ENCODE results near the gene ECT2L. TPM values are rescaled to one million over a fixed set of nuclear protein-coding genes. Genes with fewer than 3 reads are reported as not detected.

Gene ECT2L, protein sequence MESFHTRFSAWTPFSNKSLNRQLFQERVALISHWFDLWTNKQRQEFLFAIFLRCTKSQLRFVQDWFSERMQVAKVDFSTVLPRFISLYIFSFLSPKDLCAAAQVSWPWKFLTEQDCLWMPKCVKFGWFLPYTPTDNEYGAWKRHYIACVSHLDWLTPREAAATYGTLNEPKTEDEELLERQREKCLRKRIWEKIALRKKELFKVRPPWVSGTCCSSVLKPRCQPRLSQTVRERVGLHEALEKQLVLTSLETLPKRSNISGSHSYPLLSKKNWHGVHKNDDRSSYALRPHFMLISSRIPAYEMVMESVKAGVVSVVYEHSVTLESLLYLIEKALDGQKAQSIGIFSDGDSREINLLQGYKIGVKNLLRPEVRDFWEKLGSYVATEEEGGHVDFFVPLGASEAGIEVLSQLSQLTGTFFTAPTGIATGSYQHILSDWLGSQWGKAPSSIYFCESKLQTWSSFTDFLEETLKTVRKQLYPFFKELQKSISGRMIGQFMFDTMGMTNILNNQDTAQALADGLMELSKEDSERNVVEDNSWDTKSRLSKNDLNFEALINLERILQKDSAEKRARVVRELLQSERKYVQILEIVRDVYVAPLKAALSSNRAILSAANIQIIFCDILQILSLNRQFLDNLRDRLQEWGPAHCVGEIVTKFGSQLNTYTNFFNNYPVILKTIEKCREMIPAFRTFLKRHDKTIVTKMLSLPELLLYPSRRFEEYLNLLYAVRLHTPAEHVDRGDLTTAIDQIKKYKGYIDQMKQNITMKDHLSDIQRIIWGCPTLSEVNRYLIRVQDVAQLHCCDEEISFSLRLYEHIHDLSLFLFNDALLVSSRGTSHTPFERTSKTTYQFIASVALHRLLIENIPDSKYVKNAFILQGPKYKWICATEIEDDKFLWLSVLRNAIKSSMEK
- polyA plus RNA-seq: 0.13 TPM
- long read RNA-seq, donor 1: 0 reads
- long read RNA-seq, donor 2, partial matches to known transcripts: 29 of 29 reads
- long read RNA-seq, donor 2, other reads (novel, unspliced or antisense): 0 of 29 reads
- long read RNA-seq, donor 3: 0 reads
- long read RNA-seq, donor 4: 0 reads
- long read RNA-seq, donor 5: 0 reads
- long read RNA-seq, donor 6: 0 reads
- long read RNA-seq, donor 7, partial matches to known transcripts: 0 of 5 reads
- long read RNA-seq, donor 7, other reads (novel, unspliced or antisense): 5 of 5 reads
- long read RNA-seq, donor 8: 0 reads
- long read RNA-seq, donor 9: 0 reads
- long read RNA-seq, donor 10, partial matches to known transcripts: 12 of 17 reads
- long read RNA-seq, donor 10, other reads (novel, unspliced or antisense): 5 of 17 reads
- long read RNA-seq, donor 11: 0 reads

DNA sequence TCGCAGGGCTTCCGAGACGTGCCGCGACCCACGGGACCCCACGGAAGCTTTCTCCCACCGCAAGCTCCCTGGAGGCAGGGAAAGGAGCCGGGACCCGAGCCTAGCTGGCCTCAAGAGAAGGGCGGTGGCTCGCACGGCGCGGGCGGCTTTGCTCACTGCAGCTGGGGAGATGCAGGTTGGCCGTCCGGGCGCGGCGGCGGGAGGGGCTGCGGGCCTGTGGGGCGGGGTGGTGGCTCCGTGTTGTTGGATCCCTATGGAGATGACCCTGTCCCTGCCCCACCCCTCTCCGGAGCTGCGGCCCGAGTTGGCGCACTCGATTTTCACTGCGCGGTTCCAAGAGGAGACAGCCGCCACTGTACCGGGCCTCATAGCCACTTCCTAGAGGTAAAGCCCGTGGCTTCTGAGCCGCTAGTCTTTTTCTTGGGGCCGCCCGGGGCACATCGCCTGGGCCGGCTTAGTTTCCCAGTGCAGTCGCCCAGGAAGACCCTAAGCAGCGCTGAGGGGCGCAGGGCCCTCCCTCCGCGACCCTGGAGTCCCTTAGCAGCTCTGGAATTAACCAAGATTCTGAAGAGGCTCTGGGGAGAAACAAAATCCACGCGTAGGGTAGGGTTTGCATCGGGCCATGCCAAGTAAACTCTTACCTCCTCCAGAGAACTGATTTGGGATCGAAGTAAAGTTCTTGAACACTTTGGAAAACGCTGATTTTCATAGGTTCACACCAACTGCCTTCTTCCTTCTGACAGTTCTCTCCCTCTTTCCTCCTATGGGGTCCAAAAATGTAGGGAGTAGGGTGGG, at the start of gene ECT2L:
TSS of gene ECT2L (plus strand) at position 279 of the 795 bp plus-strand sequence. CDS start 17,188 bp downstream, outside the sequence.
- H3K4me3 ChIP-seq (ENCODE audit: low read length): peak within 1 kb of the TSS; percentile 44
- no peaks in the 10 kb centered on the region for H3K4me1 ChIP-seq (ENCODE audit: control insufficient read depth, insufficient read depth, low read length)
- DNase-seq: peak; percentile 75 to 87
- H3K27ac ChIP-seq (ENCODE audit: low read length): no peak within 1 kb of the TSS
- no peaks in the 10 kb centered on the region for H3K36me3 ChIP-seq (ENCODE audit: control insufficient read depth, insufficient read depth, low read length)
- no CpG with 5 or more reads among the region's 50 CpGs for WGBS (ENCODE audit: insufficient coverage, low lambda C conversion rate)
- no peaks in the 10 kb centered on the region for H3K9me3 ChIP-seq (ENCODE audit: control insufficient read depth, low read depth, low read length)
- no peaks in the 10 kb centered on the region for H3K27me3 ChIP-seq (ENCODE audit: control insufficient read depth, insufficient read depth, low read length)

DNA sequence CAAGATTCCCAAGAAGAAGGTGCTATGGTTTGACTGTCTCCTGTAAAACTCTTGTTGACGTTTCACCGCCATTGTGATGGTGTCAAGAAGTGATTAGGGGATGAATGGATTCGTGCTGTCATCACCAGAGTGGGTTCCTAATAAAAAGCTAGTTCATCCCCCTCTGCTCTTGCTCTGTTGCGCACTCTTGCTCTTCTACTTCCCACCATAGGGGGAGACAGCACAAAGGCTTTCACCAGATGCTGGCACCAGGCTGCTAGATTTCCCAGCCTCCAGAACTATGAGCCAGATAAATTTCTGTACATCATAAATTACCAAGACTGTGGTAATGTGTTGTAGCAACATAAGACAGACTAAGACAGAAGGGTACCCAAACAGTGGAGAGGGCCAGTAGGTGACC, 43.9 kb upstream of the ECT2L start:
- no peak overlapping the region for H3K4me3 ChIP-seq (ENCODE audit: low read length)
- H3K9me3 ChIP-seq (ENCODE audit: control insufficient read depth, low read depth, low read length): no peaks in the 10 kb centered on the region
- no CpG with 5 or more reads among the region's 4 CpGs for WGBS (ENCODE audit: insufficient coverage, low lambda C conversion rate)
- H3K36me3 ChIP-seq (ENCODE audit: control insufficient read depth, insufficient read depth, low read length): no peaks in the 10 kb centered on the region
- H3K27me3 ChIP-seq (ENCODE audit: control insufficient read depth, insufficient read depth, low read length): no peaks in the 10 kb centered on the region
- no peak for DNase-seq
- H3K27ac ChIP-seq (ENCODE audit: low read length): no peak overlapping the region
- H3K4me1 ChIP-seq (ENCODE audit: control insufficient read depth, insufficient read depth, low read length): no peaks in the 10 kb centered on the region

DNA sequence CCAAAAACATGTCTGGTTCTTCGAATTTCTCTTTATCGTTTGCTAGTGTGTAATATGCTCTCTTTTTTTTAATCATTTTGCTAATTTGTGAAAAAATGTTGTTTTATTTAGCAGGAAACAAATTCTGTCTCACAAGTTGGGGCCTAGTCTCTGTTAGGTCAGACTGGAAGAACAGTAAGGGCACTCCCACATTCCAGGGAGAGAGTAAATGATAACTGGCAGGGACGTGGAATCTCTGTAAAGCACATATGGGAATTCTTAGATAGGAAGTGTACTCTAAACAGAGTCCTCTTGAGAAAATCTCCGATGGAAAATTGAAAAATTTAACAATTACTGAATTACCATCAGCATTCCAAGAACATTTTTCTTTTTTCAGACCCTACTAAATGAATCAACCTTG, 38.8 kb upstream of the ECT2L start:
- no peaks in the 10 kb centered on the region for H3K36me3 ChIP-seq (ENCODE audit: control insufficient read depth, insufficient read depth, low read length)
- no peak overlapping the region for H3K4me3 ChIP-seq (ENCODE audit: low read length)
- H3K27me3 ChIP-seq (ENCODE audit: control insufficient read depth, insufficient read depth, low read length): no peaks in the 10 kb centered on the region
- H3K9me3 ChIP-seq (ENCODE audit: control insufficient read depth, low read depth, low read length): no peaks in the 10 kb centered on the region
- H3K27ac ChIP-seq (ENCODE audit: low read length): no peak overlapping the region
- WGBS (ENCODE audit: insufficient coverage, low lambda C conversion rate): 20% methylated on average over 2 of the region's 4 CpGs
- no peaks in the 10 kb centered on the region for H3K4me1 ChIP-seq (ENCODE audit: control insufficient read depth, insufficient read depth, low read length)
- DNase-seq: peak; percentile 31 to 48

DNA sequence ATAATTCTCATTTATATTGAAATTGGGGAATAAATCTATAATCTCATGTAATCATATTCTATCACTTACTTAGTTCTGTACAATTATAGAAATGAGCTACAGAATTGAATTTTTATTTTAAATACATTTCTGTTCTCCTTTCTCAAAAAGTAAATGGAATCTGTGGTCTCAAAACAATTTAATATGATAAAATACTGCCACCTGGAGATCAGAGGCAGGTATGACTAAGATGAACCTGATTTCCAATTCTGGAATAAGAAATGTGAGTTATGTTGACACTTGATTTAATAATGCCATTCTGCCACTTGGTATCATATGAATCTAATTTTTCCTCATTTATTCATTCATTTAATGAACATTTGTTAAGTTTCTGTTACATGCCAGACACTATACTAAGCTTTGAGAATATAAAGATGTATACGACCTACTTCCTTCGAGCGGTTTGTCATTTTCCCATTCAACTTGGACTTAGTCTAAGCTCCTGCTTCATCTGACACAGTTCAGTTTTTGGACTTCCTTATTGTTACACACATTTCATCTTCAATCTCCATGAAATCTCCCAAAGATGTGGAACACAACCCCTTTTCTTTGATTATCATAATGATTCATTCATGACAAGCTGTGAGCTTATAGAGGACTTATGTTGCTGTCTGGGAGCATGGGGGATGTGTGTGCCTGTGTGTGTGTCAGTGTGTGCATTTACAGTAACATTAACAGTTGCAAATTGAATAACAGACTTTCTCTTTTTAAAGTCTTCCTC, 29.8 kb upstream of the ECT2L start:
- no CpG with 5 or more reads among the region's 3 CpGs for WGBS (ENCODE audit: insufficient coverage, low lambda C conversion rate)
- H3K4me3 ChIP-seq (ENCODE audit: low read length): no peak overlapping the region
- H3K27ac ChIP-seq (ENCODE audit: low read length): no peak overlapping the region
- H3K9me3 ChIP-seq (ENCODE audit: control insufficient read depth, low read depth, low read length): no peaks in the 10 kb centered on the region
- H3K36me3 ChIP-seq (ENCODE audit: control insufficient read depth, insufficient read depth, low read length): no peaks in the 10 kb centered on the region
- peak; percentile 14 to 16 for DNase-seq
- H3K4me1 ChIP-seq (ENCODE audit: control insufficient read depth, insufficient read depth, low read length): peaks cover 5% of the 10 kb centered on the region
- H3K27me3 ChIP-seq (ENCODE audit: control insufficient read depth, insufficient read depth, low read length): no peaks in the 10 kb centered on the region

DNA sequence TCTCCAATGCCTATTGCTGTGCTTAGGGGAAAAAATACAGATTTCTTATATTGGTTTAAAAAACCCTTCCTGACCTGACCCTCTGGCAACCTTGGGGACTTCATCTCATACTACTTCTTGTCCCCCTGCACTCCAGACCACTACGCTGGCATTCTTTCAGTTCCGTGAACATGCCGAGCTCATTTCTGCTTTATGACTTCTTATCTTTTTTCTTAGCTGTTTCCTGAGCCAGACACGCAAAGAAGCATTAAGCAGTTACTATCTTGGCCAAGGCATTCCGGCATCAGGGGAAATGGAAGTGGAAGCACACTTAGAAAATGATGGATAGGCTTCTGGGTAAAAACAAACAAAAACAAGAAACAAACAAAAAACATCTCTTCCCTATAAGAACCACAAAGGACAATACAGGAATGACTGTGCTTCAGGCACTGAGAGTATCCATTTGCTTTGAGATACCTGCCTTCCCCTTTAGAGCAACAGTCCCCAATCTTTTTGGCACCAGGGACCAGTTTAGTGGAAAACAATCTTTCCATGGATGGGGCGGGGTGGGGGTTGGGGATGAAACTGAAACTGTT, 26.7 kb upstream of the ECT2L start:
- Histone ChIP-seq H3K27me3 (ENCODE audit: control insufficient read depth, insufficient read depth, low read length) (no peaks in the 10 kb centered on the region), H3K36me3 (ENCODE audit: control insufficient read depth, insufficient read depth, low read length) (no peaks in the 10 kb centered on the region), H3K4me1 (ENCODE audit: control insufficient read depth, insufficient read depth, low read length) (peaks cover 5% of the 10 kb centered on the region), H3K27ac (ENCODE audit: low read length) (no peak overlapping the region), H3K9me3 (ENCODE audit: control insufficient read depth, low read depth, low read length) (no peaks in the 10 kb centered on the region), H3K4me3 (ENCODE audit: low read length) (no peak overlapping the region)
- peak; percentile 29 to 61 for DNase-seq
- 20% methylated on average over 2 of the region's 6 CpGs for WGBS (ENCODE audit: insufficient coverage, low lambda C conversion rate)

DNA sequence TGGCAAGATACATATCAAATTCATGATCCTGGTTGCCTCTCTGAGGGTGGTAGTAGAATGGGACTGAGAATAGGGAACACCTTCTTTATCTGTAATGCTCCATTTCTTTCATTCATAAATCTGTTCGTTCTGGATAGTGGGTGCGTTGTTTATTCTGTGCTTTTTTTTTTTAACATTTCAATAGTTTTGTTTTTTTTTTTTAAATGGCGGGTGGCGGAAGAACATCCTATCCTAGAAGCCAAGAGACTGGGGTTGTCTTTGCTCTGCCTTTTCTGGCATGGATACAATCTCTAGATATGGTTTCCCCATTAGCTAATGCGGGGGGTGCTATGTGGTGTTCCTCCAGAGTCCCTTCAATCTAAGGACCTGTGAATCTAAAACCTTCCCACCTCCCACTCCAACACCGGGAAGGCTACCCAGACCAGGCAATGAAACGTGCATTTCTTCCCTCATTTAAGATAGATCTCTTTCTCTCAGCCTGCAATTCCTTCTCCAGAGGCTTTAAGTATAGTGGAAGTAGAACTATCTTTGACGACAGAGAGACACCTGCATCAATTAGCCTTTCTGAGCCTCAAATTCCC, 23.2 kb upstream of the ECT2L start:
- H3K27me3 ChIP-seq (ENCODE audit: control insufficient read depth, insufficient read depth, low read length): no peaks in the 10 kb centered on the region
- 0% methylated on average over 1 of the region's 8 CpGs for WGBS (ENCODE audit: insufficient coverage, low lambda C conversion rate)
- H3K27ac ChIP-seq (ENCODE audit: low read length): peak overlapping the region; percentile 92
- H3K9me3 ChIP-seq (ENCODE audit: control insufficient read depth, low read depth, low read length): no peaks in the 10 kb centered on the region
- DNase-seq: no peak
- H3K4me1 ChIP-seq (ENCODE audit: control insufficient read depth, insufficient read depth, low read length): peaks cover 10% of the 10 kb centered on the region
- peak overlapping the region; percentile 91 for H3K4me3 ChIP-seq (ENCODE audit: low read length)
- peaks cover 3% of the 10 kb centered on the region for H3K36me3 ChIP-seq (ENCODE audit: control insufficient read depth, insufficient read depth, low read length)

DNA sequence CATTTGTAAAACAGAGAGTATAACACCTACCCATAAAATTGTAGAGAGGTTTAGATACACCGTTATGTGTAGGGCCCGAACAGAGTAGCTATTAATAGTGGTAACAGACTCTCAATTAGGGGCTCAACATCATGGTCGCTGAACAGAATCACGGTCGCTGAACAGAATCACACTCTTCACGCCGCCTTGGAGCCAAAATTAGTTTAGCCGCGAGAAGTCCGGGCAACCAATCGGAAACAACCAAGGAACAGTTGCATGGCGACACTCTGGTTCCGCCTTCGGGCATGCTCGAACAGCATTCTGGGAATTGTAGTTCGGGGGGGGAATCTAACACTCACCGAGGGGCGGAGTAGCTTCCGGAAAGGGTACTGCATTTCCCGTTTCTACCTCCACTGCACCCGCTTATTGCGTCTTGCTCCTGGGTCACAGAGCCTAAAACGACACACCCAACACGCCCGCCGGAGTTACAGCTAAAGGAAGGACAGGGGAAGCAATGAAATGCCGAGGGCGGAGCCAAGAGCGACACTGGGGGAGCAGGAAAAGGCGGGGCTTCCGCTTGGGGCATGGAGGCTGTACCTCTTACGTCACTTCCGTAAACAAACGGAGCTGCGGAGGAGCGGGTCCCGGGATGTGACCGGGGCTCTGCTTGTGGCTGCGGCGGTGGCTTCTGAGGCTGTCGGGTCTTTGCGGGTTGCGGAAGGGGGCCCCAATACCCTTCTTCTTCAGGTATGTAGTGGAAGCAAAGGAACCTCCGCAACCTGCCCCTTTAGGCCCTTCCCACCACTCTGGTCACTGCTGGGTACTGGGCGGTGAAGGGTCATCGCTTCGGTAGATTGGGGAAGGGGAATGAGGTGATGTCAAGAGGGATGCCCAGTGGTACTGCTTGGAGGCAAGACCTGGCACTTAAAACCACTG, 22.5 kb upstream of the ECT2L start, which contains the start of gene CCDC28A:
TSS of gene CCDC28A (plus strand) at position 593 of the 915 bp plus-strand sequence. CDS start 2,352 bp downstream, outside the sequence.
- Histone ChIP-seq H3K36me3 (ENCODE audit: control insufficient read depth, insufficient read depth, low read length) (peaks cover 3% of the 10 kb centered on the region), H3K4me3 (ENCODE audit: low read length) (peak within 1 kb of the TSS; percentile 91), H3K27ac (ENCODE audit: low read length) (peak within 1 kb of the TSS; percentile 92), H3K27me3 (ENCODE audit: control insufficient read depth, insufficient read depth, low read length) (no peaks in the 10 kb centered on the region), H3K4me1 (ENCODE audit: control insufficient read depth, insufficient read depth, low read length) (peaks cover 10% of the 10 kb centered on the region), H3K9me3 (ENCODE audit: control insufficient read depth, low read depth, low read length) (no peaks in the 10 kb centered on the region)
- peak; percentile 93 to 96 for DNase-seq
- no CpG with 5 or more reads among the region's 47 CpGs for WGBS (ENCODE audit: insufficient coverage, low lambda C conversion rate)

DNA sequence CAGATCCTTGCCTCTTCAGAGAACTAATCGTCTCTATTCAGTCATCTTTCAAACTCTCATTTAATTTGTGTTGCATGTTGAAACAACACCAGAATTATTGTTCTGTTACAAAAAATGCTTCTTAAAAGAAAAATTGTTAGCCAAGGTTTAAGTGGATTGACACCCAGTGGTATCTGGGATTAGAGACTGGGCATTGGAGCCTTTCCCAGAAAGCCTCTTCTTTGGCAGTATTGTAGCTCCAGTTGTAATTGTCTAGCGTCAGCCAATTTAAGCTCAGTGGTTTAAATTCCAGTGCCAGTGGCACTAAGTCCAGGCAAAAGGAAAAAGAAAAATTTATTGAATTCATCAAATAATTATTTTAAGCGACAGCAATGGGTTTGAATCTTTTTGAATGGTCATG, 21.5 kb upstream of the ECT2L start:
- Histone ChIP-seq H3K36me3 (ENCODE audit: control insufficient read depth, insufficient read depth, low read length) (peaks cover 3% of the 10 kb centered on the region), H3K4me1 (ENCODE audit: control insufficient read depth, insufficient read depth, low read length) (peaks cover 4% of the 10 kb centered on the region), H3K9me3 (ENCODE audit: control insufficient read depth, low read depth, low read length) (no peaks in the 10 kb centered on the region), H3K27me3 (ENCODE audit: control insufficient read depth, insufficient read depth, low read length) (no peaks in the 10 kb centered on the region), H3K4me3 (ENCODE audit: low read length) (peak overlapping the region; percentile 91), H3K27ac (ENCODE audit: low read length) (no peak overlapping the region)
- 20% methylated on average over 1 of the region's 3 CpGs for WGBS (ENCODE audit: insufficient coverage, low lambda C conversion rate)
- no peak for DNase-seq
